Measurements from ENCODE around the gene POU6F1. TPM values are rescaled to one million over a fixed set of nuclear protein-coding genes. Genes with fewer than 3 reads are reported as not detected.

Gene POU6F1
- polyA plus RNA-seq, 1 donor from 2014 or later = 12.4 TPM

GRCh38 chr12:51192284-51192671 lies 25.6 kb downstream of the POU6F1 start:
- Histone ChIP-seq H3K9me2 (ENCODE audit: insufficient read depth, low read length) (no peaks in the 10 kb centered on the region), H3K27ac (ENCODE audit: low read length) (no peak overlapping the region), H3K9ac (ENCODE audit: low read length) (no peak overlapping the region), H3K4me2 (ENCODE audit: low read length) (no peak overlapping the region), H3K79me2 (replicated peaks; ENCODE audit: insufficient read depth, low read length) (no peaks in the 10 kb centered on the region), H3K9me3 (ENCODE audit: low read length) (no peaks in the 10 kb centered on the region), H3K4me3 (ENCODE audit: low read length) (no peak overlapping the region), H4K20me1 (ENCODE audit: insufficient read depth) (no peaks in the 10 kb centered on the region), H3F3A (ENCODE audit: insufficient read depth, low read length, poor library complexity, severe bottlenecking) (no peaks in the 10 kb centered on the region), H3K36me3 (ENCODE audit: insufficient read depth, low read length) (peaks cover 14% of the 10 kb centered on the region), H3K27me3 (ENCODE audit: insufficient read depth, low read depth, low read length) (no peaks in the 10 kb centered on the region), H2AFZ (ENCODE audit: low read depth, low read length) (no peak overlapping the region)
- TF ChIP-seq MXI1 (conservative IDR thresholded peaks at IDR 0.05; ENCODE audit: poor library complexity, severe bottlenecking) = no peak
- no peak for TF ChIP-seq EZH2 (IDR thresholded peaks at IDR 0.05; ENCODE audit: borderline replicate concordance, insufficient read depth, low read length, poor library complexity, severe bottlenecking)
- TF ChIP-seq TAF1 (IDR thresholded peaks at IDR 0.05; ENCODE audit: low read depth) = no peak

- no peak overlapping the region for H3K4me2 ChIP-seq (ENCODE audit: low read length)
- TF ChIP-seq POLR2AphosphoS5 (IDR thresholded peaks at IDR 0.05) (no peak), TAF1 (IDR thresholded peaks at IDR 0.05; ENCODE audit: low read depth) (no peak), SMC3 (conservative IDR thresholded peaks at IDR 0.05; ENCODE audit: poor library complexity) (no peak), MXI1 (conservative IDR thresholded peaks at IDR 0.05; ENCODE audit: poor library complexity, severe bottlenecking) (no peak), EP300 (conservative IDR thresholded peaks at IDR 0.05; ENCODE audit: poor library complexity, severe bottlenecking) (no peak), EZH2 (IDR thresholded peaks at IDR 0.05; ENCODE audit: borderline replicate concordance, insufficient read depth, low read length, poor library complexity, severe bottlenecking) (no peak), RAD21 (conservative IDR thresholded peaks at IDR 0.05) (no peak)
- TF ChIP-seq, protein P1, sequence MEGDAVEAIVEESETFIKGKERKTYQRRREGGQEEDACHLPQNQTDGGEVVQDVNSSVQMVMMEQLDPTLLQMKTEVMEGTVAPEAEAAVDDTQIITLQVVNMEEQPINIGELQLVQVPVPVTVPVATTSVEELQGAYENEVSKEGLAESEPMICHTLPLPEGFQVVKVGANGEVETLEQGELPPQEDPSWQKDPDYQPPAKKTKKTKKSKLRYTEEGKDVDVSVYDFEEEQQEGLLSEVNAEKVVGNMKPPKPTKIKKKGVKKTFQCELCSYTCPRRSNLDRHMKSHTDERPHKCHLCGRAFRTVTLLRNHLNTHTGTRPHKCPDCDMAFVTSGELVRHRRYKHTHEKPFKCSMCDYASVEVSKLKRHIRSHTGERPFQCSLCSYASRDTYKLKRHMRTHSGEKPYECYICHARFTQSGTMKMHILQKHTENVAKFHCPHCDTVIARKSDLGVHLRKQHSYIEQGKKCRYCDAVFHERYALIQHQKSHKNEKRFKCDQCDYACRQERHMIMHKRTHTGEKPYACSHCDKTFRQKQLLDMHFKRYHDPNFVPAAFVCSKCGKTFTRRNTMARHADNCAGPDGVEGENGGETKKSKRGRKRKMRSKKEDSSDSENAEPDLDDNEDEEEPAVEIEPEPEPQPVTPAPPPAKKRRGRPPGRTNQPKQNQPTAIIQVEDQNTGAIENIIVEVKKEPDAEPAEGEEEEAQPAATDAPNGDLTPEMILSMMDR (IDR thresholded peaks at IDR 0.05; ENCODE audit: poor library complexity, severe bottlenecking) = no peak
- TF ChIP-seq, protein P2, sequence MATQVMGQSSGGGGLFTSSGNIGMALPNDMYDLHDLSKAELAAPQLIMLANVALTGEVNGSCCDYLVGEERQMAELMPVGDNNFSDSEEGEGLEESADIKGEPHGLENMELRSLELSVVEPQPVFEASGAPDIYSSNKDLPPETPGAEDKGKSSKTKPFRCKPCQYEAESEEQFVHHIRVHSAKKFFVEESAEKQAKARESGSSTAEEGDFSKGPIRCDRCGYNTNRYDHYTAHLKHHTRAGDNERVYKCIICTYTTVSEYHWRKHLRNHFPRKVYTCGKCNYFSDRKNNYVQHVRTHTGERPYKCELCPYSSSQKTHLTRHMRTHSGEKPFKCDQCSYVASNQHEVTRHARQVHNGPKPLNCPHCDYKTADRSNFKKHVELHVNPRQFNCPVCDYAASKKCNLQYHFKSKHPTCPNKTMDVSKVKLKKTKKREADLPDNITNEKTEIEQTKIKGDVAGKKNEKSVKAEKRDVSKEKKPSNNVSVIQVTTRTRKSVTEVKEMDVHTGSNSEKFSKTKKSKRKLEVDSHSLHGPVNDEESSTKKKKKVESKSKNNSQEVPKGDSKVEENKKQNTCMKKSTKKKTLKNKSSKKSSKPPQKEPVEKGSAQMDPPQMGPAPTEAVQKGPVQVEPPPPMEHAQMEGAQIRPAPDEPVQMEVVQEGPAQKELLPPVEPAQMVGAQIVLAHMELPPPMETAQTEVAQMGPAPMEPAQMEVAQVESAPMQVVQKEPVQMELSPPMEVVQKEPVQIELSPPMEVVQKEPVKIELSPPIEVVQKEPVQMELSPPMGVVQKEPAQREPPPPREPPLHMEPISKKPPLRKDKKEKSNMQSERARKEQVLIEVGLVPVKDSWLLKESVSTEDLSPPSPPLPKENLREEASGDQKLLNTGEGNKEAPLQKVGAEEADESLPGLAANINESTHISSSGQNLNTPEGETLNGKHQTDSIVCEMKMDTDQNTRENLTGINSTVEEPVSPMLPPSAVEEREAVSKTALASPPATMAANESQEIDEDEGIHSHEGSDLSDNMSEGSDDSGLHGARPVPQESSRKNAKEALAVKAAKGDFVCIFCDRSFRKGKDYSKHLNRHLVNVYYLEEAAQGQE (IDR thresholded peaks at IDR 0.05; ENCODE audit: borderline replicate concordance) = no peak
- no peaks in the 10 kb centered on the region for H3K79me2 ChIP-seq (replicated peaks; ENCODE audit: insufficient read depth, low read length)
- no peaks in the 10 kb centered on the region for H4K20me1 ChIP-seq (ENCODE audit: insufficient read depth)
- no peaks in the 10 kb centered on the region for H3K9me3 ChIP-seq (ENCODE audit: low read length)
- no peaks in the 10 kb centered on the region for H3F3A ChIP-seq (ENCODE audit: insufficient read depth, low read length, poor library complexity, severe bottlenecking)
- H2AFZ ChIP-seq (ENCODE audit: low read depth, low read length) = no peak overlapping the region
- H3K4me3 ChIP-seq (ENCODE audit: low read length) = no peak overlapping the region
- no peaks in the 10 kb centered on the region for H3K9me2 ChIP-seq (ENCODE audit: insufficient read depth, low read length)
- no peaks in the 10 kb centered on the region for H3K27me3 ChIP-seq (ENCODE audit: insufficient read depth, low read depth, low read length)
- H3K36me3 ChIP-seq (ENCODE audit: insufficient read depth, low read length) = peaks cover 14% of the 10 kb centered on the region
- no peak overlapping the region for H3K9ac ChIP-seq (ENCODE audit: low read length)
- no peak overlapping the region for H3K27ac ChIP-seq (ENCODE audit: low read length)
These were observed 26.2 kb downstream of the POU6F1 start for GRCh38 chr12:51191516-51192283.

All from neural cell (in vitro differentiated cells).